ENCODE data around the gene SFRP5.

SFRP5 gene

DNA sequence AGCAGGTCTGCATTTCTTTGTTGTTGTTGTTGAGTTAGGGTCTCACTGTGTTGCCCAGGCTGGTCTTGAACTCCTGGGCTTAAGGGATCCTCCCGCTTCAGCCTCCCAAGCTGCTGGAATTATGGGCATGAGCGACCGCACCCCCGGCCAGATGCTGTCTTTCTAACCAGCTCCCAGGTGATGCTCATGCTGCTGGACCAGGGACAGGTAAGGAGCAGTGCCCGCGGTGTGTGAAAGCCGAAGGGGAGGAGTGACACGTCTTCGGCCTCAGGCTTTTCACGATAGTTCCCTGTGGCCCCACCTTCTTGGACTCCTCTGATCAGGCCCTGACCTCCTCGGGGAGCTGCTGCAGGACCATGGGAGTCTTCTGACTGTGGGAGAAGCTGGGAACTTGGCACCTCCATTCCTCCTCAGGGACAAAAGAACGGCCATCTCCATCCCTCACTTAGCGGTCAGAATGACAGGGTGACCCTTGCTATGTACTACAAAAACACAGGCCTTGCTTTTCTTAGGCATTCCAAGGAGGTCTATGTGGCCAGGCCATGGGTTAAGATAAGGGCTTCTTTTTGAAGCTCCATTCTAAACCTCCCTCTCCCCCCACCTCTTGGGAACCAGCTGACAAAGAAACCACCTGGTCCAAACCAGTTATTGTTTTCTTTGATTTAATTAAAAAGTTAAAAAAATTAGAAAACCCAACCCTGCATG lies 5.5 kb downstream of the SFRP5 start:
- Histone ChIP-seq H3K4me3 (replicated peaks; ENCODE audit: low read depth, low read length) (no peak overlapping the region), H3K27me3 (replicated peaks; ENCODE audit: control insufficient read depth, insufficient read depth, low read length) (no peaks in the 10 kb centered on the region; the same call in 1 of the 2 replicates), H3K36me3 (ENCODE audit: control insufficient read depth, insufficient read depth, low read length) (peaks cover 7% of the 10 kb centered on the region)
- no peak for DNase-seq (ENCODE audit: extremely low read depth, insufficient read length)
- TF ChIP-seq, protein P1, sequence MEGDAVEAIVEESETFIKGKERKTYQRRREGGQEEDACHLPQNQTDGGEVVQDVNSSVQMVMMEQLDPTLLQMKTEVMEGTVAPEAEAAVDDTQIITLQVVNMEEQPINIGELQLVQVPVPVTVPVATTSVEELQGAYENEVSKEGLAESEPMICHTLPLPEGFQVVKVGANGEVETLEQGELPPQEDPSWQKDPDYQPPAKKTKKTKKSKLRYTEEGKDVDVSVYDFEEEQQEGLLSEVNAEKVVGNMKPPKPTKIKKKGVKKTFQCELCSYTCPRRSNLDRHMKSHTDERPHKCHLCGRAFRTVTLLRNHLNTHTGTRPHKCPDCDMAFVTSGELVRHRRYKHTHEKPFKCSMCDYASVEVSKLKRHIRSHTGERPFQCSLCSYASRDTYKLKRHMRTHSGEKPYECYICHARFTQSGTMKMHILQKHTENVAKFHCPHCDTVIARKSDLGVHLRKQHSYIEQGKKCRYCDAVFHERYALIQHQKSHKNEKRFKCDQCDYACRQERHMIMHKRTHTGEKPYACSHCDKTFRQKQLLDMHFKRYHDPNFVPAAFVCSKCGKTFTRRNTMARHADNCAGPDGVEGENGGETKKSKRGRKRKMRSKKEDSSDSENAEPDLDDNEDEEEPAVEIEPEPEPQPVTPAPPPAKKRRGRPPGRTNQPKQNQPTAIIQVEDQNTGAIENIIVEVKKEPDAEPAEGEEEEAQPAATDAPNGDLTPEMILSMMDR (IDR thresholded peaks at IDR 0.05; ENCODE audit: insufficient read depth, low read length, poor library complexity, severe bottlenecking) = no peak

- Histone ChIP-seq H3K4me3 (replicated peaks; ENCODE audit: low read depth, low read length) (no peak overlapping the region), H3K36me3 (ENCODE audit: control insufficient read depth, insufficient read depth, low read length) (peaks cover 14% of the 10 kb centered on the region), H3K27me3 (replicated peaks; ENCODE audit: control insufficient read depth, insufficient read depth, low read length) (no peaks in the 10 kb centered on the region)
- TF ChIP-seq, protein P1 (IDR thresholded peaks at IDR 0.05; ENCODE audit: insufficient read depth, low read length, poor library complexity, severe bottlenecking) = no peak
- no peak for DNase-seq (ENCODE audit: extremely low read depth, insufficient read length)
Measured at GRCh38 chr10:97765201-97765600, 6.6 kb downstream of the SFRP5 start.

GRCh38 chr10:97764519-97764931 lies 7.3 kb downstream of the SFRP5 start:
- peaks cover 19% of the 10 kb centered on the region for H3K36me3 ChIP-seq (ENCODE audit: control insufficient read depth, insufficient read depth, low read length)
- H3K4me3 ChIP-seq (replicated peaks; ENCODE audit: low read depth, low read length) = no peak overlapping the region
- H3K27me3 ChIP-seq (replicated peaks; ENCODE audit: control insufficient read depth, insufficient read depth, low read length) = no peaks in the 10 kb centered on the region
- peak; percentile 29 for DNase-seq (ENCODE audit: extremely low read depth, insufficient read length)
- TF ChIP-seq, protein P1 (IDR thresholded peaks at IDR 0.05; ENCODE audit: insufficient read depth, low read length, poor library complexity, severe bottlenecking) = no peak

DNA sequence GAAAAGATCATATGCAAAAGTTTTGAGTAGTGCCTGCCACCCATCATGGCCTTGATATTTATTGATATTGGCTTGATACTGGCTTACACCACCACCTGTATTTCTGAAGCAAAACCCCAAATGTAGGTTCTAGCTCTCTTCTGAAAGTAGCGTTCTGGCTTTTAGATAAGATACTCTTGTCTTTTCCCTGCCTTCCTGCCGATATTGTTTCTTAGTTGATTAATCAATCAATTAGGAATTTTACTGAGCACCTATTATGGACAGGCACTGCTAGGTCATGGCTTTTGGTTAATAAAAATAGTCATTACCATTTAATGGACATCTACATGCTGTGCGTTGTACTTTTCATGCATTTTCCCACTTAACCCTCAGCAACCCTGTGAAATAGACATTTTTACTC lies 7.9 kb downstream of the SFRP5 start:
- TF ChIP-seq, protein P1 (IDR thresholded peaks at IDR 0.05; ENCODE audit: insufficient read depth, low read length, poor library complexity, severe bottlenecking) = no peak
- no peak for DNase-seq (ENCODE audit: extremely low read depth, insufficient read length)
- Histone ChIP-seq H3K4me3 (replicated peaks; ENCODE audit: low read depth, low read length) (no peak overlapping the region), H3K27me3 (replicated peaks; ENCODE audit: control insufficient read depth, insufficient read depth, low read length) (no peaks in the 10 kb centered on the region), H3K36me3 (ENCODE audit: control insufficient read depth, insufficient read depth, low read length) (peaks cover 25% of the 10 kb centered on the region)

DNA sequence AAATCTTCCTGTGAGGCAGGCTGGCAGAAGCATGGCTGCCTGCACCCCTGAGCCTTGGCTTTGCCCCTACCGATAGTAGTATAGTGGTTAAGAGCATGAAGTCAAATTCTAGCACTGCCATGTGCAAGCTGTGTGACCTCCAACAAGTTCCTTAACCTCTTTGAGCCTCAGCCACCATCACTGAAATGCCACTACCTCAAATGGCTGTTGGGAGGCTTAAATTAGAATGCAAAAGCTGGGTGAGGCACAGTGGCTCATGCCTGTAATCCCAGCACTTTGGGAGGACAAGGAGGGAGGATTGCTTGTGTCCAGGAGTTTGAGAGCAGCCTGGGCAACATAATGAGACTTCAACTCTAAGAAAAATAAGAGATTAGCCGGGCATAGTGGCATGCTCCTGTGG lies 8.4 kb downstream of the SFRP5 start:
- Histone ChIP-seq H3K36me3 (ENCODE audit: control insufficient read depth, insufficient read depth, low read length) (peaks cover 26% of the 10 kb centered on the region), H3K27me3 (replicated peaks; ENCODE audit: control insufficient read depth, insufficient read depth, low read length) (no peaks in the 10 kb centered on the region), H3K4me3 (replicated peaks; ENCODE audit: low read depth, low read length) (no peak overlapping the region)
- TF ChIP-seq, protein P1 (IDR thresholded peaks at IDR 0.05; ENCODE audit: insufficient read depth, low read length, poor library complexity, severe bottlenecking) = no peak
- no peak for DNase-seq (ENCODE audit: extremely low read depth, insufficient read length)
